HepG2 (cell line): Measurements from ENCODE around the gene CEP63. TPM values are rescaled to one million over a fixed set of nuclear protein-coding genes. Genes with fewer than 3 reads are reported as not detected.

ENCODE experiments used
- ATAC-seq: fragments of 200-7000 bp; cut with Tn5 transposase; 3 replicates; pipeline ENCODE4 v1.9.1; 2020; ENCODE audit warnings: mild to moderate bottlenecking, moderate library complexity
- BruUV-seq: library from RNA; stranded (reverse); fragments of 400-500 nt; replicated peaks from 2 replicates; lab custom pipeline; 2021; lab: Mats Ljungman, UMichigan
- CTCF ChIA-PET: fragments of 300-600 bp; formaldehyde crosslinking; extraction: SDS; loops from one replicate; lab custom pipeline; 2021; ENCODE audit warnings: low total read pairs, inconsistent platforms, low intra/inter-chr PET ratio; lab: Yijun Ruan, JAX
- POLR2A ChIA-PET: fragments of 350-600 bp; sonication (Branson Sonifier 250); formaldehyde crosslinking; loops from one replicate; lab custom pipeline; 2020; ENCODE audit warnings: antibody characterized with exemption, inconsistent platforms; lab: Yijun Ruan, JAX
- DNase-seq: peaks from one replicate; pipeline ENCODE4 v3.0.0-alpha.2; 2015; ENCODE audit warnings: low spot score
- FAIRE-seq: peaks from 3 replicates; lab custom pipeline; 2011; peaks lifted over from hg19 to GRCh38; lab: Jason Lieb, UNC
- H2AFZ ChIP-seq: one replicate; pipeline ENCODE4 v1.6.1; 2011; ENCODE audit warnings: low read length, inconsistent platforms
- H3K27ac ChIP-seq: fragments of 300-600 bp; 3 replicates; pipeline ENCODE4 v1.8.0; 2011; ENCODE audit warnings: mixed run types, mild to moderate bottlenecking, mixed read lengths, low read length, inconsistent platforms; ENCODE audit not compliant: insufficient read depth; ENCODE audit errors: extremely low read length
- H3K27me3 ChIP-seq, 2 experiments: fragments of 200-600 bp in 1 of 2; 2 replicates in 1 of 2; 3 replicates in 1 of 2; pipeline versions ENCODE4 v1.6.0 to v1.8.0; 2011; ENCODE audit warnings: low read length in 2 of 2, mild to moderate bottlenecking in 2 of 2, moderate library complexity in 2 of 2, inconsistent platforms in 1 of 2; ENCODE audit not compliant: insufficient read depth in 2 of 2, control insufficient read depth in 1 of 2
- H3K36me3 ChIP-seq, 2 experiments: fragments of 200-600 bp in 1 of 2; replicated peaks in 1 of 2; 2 replicates in 1 of 2; 3 replicates in 1 of 2; pipeline versions ENCODE4 v1.5.1 to v1.8.0; 2011; ENCODE audit warnings: low read length in 2 of 2, inconsistent platforms in 1 of 2; ENCODE audit not compliant: insufficient read depth in 2 of 2, control insufficient read depth in 1 of 2
- H3K4me1 ChIP-seq: 2 replicates; pipeline ENCODE4 v1.5.1; 2012; ENCODE audit warnings: low read length, inconsistent platforms; ENCODE audit not compliant: insufficient read depth
- H3K4me2 ChIP-seq: 2 replicates; pipeline ENCODE4 v1.6.0; 2011; ENCODE audit warnings: low read depth, low read length, inconsistent platforms
- H3K4me3 ChIP-seq, 3 experiments: fragments of 200-600 bp in 1 of 3; sonication (generic), shearing (Covaris generic) in 1 of 3; replicated peaks in 1 of 3; 2 replicates each; pipeline ENCODE4 v1.5.1; 2011 to 2016; ENCODE audit warnings: low read length in 3 of 3, inconsistent platforms in 2 of 3, low read depth in 2 of 3, mild to moderate bottlenecking in 2 of 3, control low read depth in 1 of 3, mixed read lengths in 1 of 3; ENCODE audit not compliant: insufficient read depth in 1 of 3
- H3K79me2 ChIP-seq: one replicate; pipeline ENCODE4 v1.6.1; 2011; ENCODE audit warnings: low read length, inconsistent platforms; ENCODE audit not compliant: insufficient read depth
- H3K9ac ChIP-seq: 2 replicates; pipeline ENCODE4 v1.6.0; 2011; ENCODE audit warnings: mild to moderate bottlenecking, low read depth, low read length, inconsistent platforms; ENCODE audit not compliant: insufficient read depth
- H3K9me3 ChIP-seq: 2 replicates; pipeline ENCODE4 v1.5.1; 2012; ENCODE audit warnings: mild to moderate bottlenecking, low read length
- H4K20me1 ChIP-seq: 2 replicates; pipeline ENCODE4 v1.6.0; 2011; ENCODE audit warnings: inconsistent platforms, mild to moderate bottlenecking, low read length, moderate library complexity; ENCODE audit not compliant: insufficient read depth
- AGO2 ChIP-seq: fragments of 200-400 bp; formaldehyde crosslinking; optimal IDR thresholded peaks from 2 replicates; pipeline ENCODE3; 2017; ENCODE audit warnings: mild to moderate bottlenecking, low read depth, low read length, moderate library complexity
- CAMTA2 ChIP-seq: sonication (generic); formaldehyde crosslinking; IDR thresholded peaks from 2 replicates; pipeline ENCODE4 v1.4.0; 2020; ENCODE audit warnings: mild to moderate bottlenecking, missing genetic modification reagents, borderline replicate concordance
- CBX2 ChIP-seq, 2 experiments: fragments of 200-600 bp in 1 of 2; sonication (generic); formaldehyde crosslinking in 1 of 2; IDR thresholded peaks; 2 replicates each; pipeline versions ENCODE4 v1.7.0 to v1.8.1; 2018 to 2022; ENCODE audit warnings: low read depth in 2 of 2, low read length in 1 of 2, mild to moderate bottlenecking in 1 of 2, missing genetic modification reagents in 1 of 2
- DR1 ChIP-seq: sonication (generic); formaldehyde crosslinking; IDR thresholded peaks from 2 replicates; pipeline ENCODE4 v1.8.0; 2021; ENCODE audit warnings: mild to moderate bottlenecking, missing genetic modification reagents, inconsistent platforms
- ETV6 ChIP-seq: sonication (generic); formaldehyde crosslinking; conservative IDR thresholded peaks from 2 replicates; pipeline ENCODE4 v1.4.0; 2020; ENCODE audit warnings: missing genetic modification reagents
- KDM1A ChIP-seq: IDR thresholded peaks from 2 replicates; pipeline ENCODE4 v1.6.1; 2016; ENCODE audit warnings: missing compliant biosample characterization
- KDM4B ChIP-seq: sonication (generic); formaldehyde crosslinking; IDR thresholded peaks from 2 replicates; pipeline ENCODE4 v1.4.0; 2020; ENCODE audit warnings: missing genetic modification reagents
- MAX ChIP-seq: IDR thresholded peaks from 2 replicates; pipeline ENCODE4 v1.6.1; 2012; ENCODE audit warnings: inconsistent platforms
- PITX1 ChIP-seq: sonication (generic); formaldehyde crosslinking; IDR thresholded peaks from 2 replicates; pipeline ENCODE4 v1.5.1; 2020; ENCODE audit warnings: mild to moderate bottlenecking, missing genetic modification reagents
- RCOR2 ChIP-seq: IDR thresholded peaks from 2 replicates; pipeline ENCODE4 v1.6.1; 2016; ENCODE audit warnings: missing biosample characterization, missing genetic modification reagents
- RELA ChIP-seq: sonication (generic); formaldehyde crosslinking; IDR thresholded peaks from 2 replicates; pipeline ENCODE4 v1.4.0; 2020; ENCODE audit warnings: missing genetic modification reagents
- RFXANK ChIP-seq: IDR thresholded peaks from 2 replicates; pipeline ENCODE4 v1.6.1; 2016
- TBX3 ChIP-seq: fragments of 450-650 bp; IDR thresholded peaks from 2 replicates; pipeline ENCODE4 v1.6.1; 2017; ENCODE audit warnings: antibody characterized with exemption, mild to moderate bottlenecking, inconsistent platforms, borderline replicate concordance
- ZFP37 ChIP-seq: sonication (generic); formaldehyde crosslinking; IDR thresholded peaks from 2 replicates; pipeline ENCODE4 v1.4.0; 2020; ENCODE audit warnings: missing genetic modification reagents, borderline replicate concordance
- ZNF253 ChIP-seq: sonication (generic); formaldehyde crosslinking; IDR thresholded peaks from 2 replicates; pipeline ENCODE4 v1.8.0; 2022; ENCODE audit warnings: mild to moderate bottlenecking, missing genetic modification reagents, borderline replicate concordance
- ZNF562 ChIP-seq: sonication (generic); formaldehyde crosslinking; IDR thresholded peaks from 2 replicates; pipeline ENCODE4 v1.8.0; 2022; ENCODE audit warnings: missing genetic modification reagents, borderline replicate concordance
- ZSCAN9 ChIP-seq: IDR thresholded peaks from 2 replicates; pipeline ENCODE4 v1.6.1; 2016; ENCODE audit warnings: borderline replicate concordance
- ZZZ3 ChIP-seq: sonication (generic); formaldehyde crosslinking; IDR thresholded peaks from 2 replicates; pipeline ENCODE4 v1.4.0; 2020; ENCODE audit warnings: missing genetic modification reagents, mild to moderate bottlenecking, borderline replicate concordance
- WGBS: methylation state at CpG from one replicate; pipeline ENCODE4 v1.1.6; 2017; ENCODE audit warnings: low lambda C conversion rate; 5-methylcytosine and 5-hydroxymethylcytosine counted together
- in situ Hi-C: cut with HindIII; loops from 2 replicates; pipeline ENCODE4 v1.10.0; 2017; ENCODE audit warnings: low pct_unique_long_range_greater_than_20kb; ENCODE audit not compliant: extremely low pct_ligation_motif_present
- intact Hi-C: fragments of 100-400 bp; cut with micrococcal nuclease; formaldehyde crosslinking; loops from one replicate; pipeline ENCODE4 v1.10.0; 2022; ENCODE audit not compliant: unreplicated experiment
- polyA plus RNA-seq, 8 experiments: library from polyadenylated mRNA; depleted of rRNA in 3 of 8; stranded (reverse) in 7 of 8; unstranded in 1 of 8; fragments of >200 nt; fragmentation: Illumina TruSeq in 4 of 8; extraction: Trizol in 4 of 8; gene quantifications; 2 replicates each; pipeline versions ENCODE4 v1.2.1 to v1.2.3, GENCODE V29; 2011 to 2016; ENCODE audit warnings: low read depth in 4 of 8, missing spikeins in 1 of 8, mixed read lengths in 1 of 8; ENCODE audit not compliant: insufficient read depth in 1 of 8
- total RNA-seq, 5 experiments: library from RNA; depleted of rRNA; stranded (reverse); fragments of >200 nt; fragmentation: Illumina TruSeq; extraction: Trizol; gene quantifications; 2 replicates each; pipeline ENCODE4 v1.2.3, GENCODE V29; 2016; ENCODE audit warnings: low read depth in 1 of 5
- TF ChIP-seq, protein P1 (sequence below): sonication (generic); formaldehyde crosslinking; IDR thresholded peaks from 2 replicates; pipeline ENCODE4 v1.9.0; 2021; ENCODE audit warnings: missing genetic modification reagents, mild to moderate bottlenecking, borderline replicate concordance
- TF ChIP-seq, protein P2 (sequence below): sonication (generic); formaldehyde crosslinking; conservative IDR thresholded peaks from 2 replicates; pipeline ENCODE4 v1.8.0; 2022; ENCODE audit warnings: missing genetic modification reagents

The CEP63 gene
- total and polyA plus RNA-seq, 2 of the 13 experiments (the other 11 are each of a cell fraction or from before 2014, with no cell fraction given): 7.2 to 18.4 TPM

DNA sequence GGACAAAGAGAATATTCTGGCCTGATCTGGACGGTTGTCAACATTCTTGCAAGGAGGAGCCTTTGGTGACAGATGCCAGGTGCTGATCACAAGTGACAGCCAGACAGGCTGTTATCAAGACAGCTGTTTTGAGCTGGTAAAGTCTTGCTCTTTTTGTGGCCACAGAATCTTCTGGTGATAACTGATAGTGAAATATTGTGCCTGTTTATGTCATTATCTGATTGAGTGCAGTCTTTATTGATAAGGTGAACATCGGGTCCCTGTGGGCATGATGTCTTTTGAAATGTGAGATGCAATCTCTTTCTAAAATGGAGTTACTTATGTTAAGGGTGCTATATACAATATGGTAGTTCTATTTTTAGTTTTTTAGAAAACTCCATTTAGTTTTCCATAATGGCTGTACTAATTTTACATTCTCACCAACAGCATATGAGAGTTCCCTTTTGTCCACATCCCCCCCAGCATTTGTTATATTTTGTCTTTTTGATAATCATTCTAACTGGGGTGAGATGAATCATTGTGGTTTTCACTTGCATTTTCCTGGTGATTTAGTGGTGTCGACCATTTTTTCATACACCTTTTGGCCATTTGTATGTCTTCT lies 10.7 kb downstream of the CEP63 start:
- Histone ChIP-seq H3K4me1 (no peaks in the 10 kb centered on the region), H3K9me3 (no peaks in the 10 kb centered on the region), H3K79me2 (peaks cover 40% of the 10 kb centered on the region), H3K27me3 (no peaks in the 10 kb centered on the region), H3K4me3 (no peak overlapping the region), H3K36me3 (0 out of 5 replicates have a peak, but pooled peaks cover 0 to 7% of the 10 kb centered on the region in 2 experiments), H3K4me2 (no peak overlapping the region), H4K20me1 (0 out of 2 replicates have a peak, but pooled peaks cover 7% of the 10 kb centered on the region), H3K9ac (no peak overlapping the region), H2AFZ (no peak overlapping the region), H3K27ac (no peak overlapping the region)
- POLR2A ChIA-PET: no interaction called here
- DNase-seq: no peak
- FAIRE-seq: no peak
- intact Hi-C loops: no loop called here
- TF ChIP-seq DR1 (CRISPR knock-in tag): no peak
- no peak for TF ChIP-seq KDM4B (CRISPR knock-in tag)
- TF ChIP-seq, protein P1, sequence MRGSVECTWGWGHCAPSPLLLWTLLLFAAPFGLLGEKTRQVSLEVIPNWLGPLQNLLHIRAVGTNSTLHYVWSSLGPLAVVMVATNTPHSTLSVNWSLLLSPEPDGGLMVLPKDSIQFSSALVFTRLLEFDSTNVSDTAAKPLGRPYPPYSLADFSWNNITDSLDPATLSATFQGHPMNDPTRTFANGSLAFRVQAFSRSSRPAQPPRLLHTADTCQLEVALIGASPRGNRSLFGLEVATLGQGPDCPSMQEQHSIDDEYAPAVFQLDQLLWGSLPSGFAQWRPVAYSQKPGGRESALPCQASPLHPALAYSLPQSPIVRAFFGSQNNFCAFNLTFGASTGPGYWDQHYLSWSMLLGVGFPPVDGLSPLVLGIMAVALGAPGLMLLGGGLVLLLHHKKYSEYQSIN: no peak
- no peak for TF ChIP-seq PITX1
- TF ChIP-seq CAMTA2: no peak
- no peak for TF ChIP-seq RCOR2 (CRISPR knock-in tag)
- no peak for TF ChIP-seq AGO2
- TF ChIP-seq ZFP37 (CRISPR knock-in tag): no peak
- no peak for TF ChIP-seq ZSCAN9 (CRISPR knock-in tag)
- TF ChIP-seq CBX2 (IDR thresholded peaks at IDR 0.05; ENCODE audit: low read depth, low read length): no peak
- no peak for TF ChIP-seq CBX2 (CRISPR knock-in tag; IDR thresholded peaks at IDR 0.05; ENCODE audit: low read depth)
- no peak for TF ChIP-seq ZNF562
- no peak for TF ChIP-seq RELA (CRISPR knock-in tag)
- no peak for TF ChIP-seq ZZZ3
- no peak for TF ChIP-seq MAX
- TF ChIP-seq ZNF253 (CRISPR knock-in tag): no peak
- TF ChIP-seq, protein P2, sequence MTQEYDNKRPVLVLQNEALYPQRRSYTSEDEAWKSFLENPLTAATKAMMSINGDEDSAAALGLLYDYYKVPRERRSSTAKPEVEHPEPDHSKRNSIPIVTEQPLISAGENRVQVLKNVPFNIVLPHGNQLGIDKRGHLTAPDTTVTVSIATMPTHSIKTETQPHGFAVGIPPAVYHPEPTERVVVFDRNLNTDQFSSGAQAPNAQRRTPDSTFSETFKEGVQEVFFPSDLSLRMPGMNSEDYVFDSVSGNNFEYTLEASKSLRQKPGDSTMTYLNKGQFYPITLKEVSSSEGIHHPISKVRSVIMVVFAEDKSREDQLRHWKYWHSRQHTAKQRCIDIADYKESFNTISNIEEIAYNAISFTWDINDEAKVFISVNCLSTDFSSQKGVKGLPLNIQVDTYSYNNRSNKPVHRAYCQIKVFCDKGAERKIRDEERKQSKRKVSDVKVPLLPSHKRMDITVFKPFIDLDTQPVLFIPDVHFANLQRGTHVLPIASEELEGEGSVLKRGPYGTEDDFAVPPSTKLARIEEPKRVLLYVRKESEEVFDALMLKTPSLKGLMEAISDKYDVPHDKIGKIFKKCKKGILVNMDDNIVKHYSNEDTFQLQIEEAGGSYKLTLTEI (CRISPR knock-in tag): no peak
- TF ChIP-seq TBX3: no peak
- TF ChIP-seq ETV6 (CRISPR knock-in tag): no peak
- TF ChIP-seq RFXANK (CRISPR knock-in tag): no peak
- no peak for TF ChIP-seq KDM1A (CRISPR knock-in tag)
- CTCF ChIA-PET: no interaction called here
- no TSS peak for BruUV-seq
- ATAC-seq: no peak
- in situ Hi-C loops: no loop called here
- 90% methylated on average over 3 of the region's 3 CpGs for WGBS
